ENCODE data around the gene ATG4B.
"Not testable (repeated sequence)": the region's sequence is repeated elsewhere in the genome, so short reads cannot be mapped to it uniquely, and the experiment has no call there.

The ATG4B gene

GRCh38 chr2:241637018-241637794 is at the start of gene ATG4B, which contains the start of gene THAP4:
ATG4B (plus strand) TSS chr2:241637693; CDS start chr2:241637715, 22 bp downstream.
THAP4 (minus strand) TSS chr2:241637158; CDS start chr2:241637017, 141 bp downstream.
- peak; percentile 61 for DNase-seq

GRCh38 chr2:241589863-241590262 is 47.6 kb upstream of the ATG4B start:
- not testable (repeated sequence) for DNase-seq

- not testable (repeated sequence) for DNase-seq
Measured at GRCh38 chr2:241590496-241591455, 46.7 kb upstream of the ATG4B start.

GRCh38 chr2:241592126-241592845 is 45.2 kb upstream of the ATG4B start:
- no peak for DNase-seq

DNA sequence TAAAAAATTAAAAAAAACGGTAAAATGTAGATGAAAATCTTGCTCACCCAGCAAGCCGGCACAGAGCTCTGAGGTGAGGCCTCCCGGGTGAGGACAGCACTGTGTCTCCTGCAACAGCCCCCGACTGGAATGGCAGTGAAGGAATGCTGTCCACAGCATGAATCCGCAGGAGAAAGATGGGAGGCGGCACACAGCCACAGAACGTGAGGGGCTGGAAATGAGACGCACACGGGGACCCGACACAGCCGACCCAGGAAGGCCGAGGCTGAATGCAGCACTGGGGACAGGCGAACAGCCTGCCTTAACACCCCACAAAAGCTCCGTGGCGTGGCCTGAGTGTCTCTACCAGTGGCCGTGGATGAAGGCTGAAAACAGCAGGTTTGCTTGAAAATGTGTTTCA is 44.2 kb upstream of the ATG4B start:
- no peak for DNase-seq

DNA sequence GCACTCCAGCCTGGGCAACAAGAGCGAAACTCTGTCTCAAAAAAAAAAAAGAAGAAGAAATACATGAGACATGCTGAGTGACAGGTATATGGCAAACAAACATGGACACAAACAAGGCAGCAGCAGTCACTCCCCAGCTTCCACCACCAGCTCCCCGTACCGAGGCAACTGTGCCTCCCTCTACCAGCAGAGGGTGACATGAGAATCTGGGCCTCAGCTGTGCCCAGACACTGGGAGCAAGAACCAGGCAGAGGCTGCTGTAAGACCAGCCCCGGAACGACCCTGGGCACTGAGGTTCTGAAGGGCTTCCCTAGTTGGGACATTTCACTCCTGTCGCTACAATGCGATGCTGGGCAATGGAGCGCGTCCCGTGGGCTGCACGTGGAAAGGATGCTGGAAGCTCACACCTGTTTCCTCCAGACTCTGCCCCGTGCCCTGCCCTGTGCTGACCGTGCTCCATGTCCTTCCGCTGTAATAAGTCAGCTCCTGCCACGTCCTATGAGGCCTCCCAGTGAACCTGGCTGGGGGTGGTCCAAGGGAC is 41.8 kb upstream of the ATG4B start:
- no peak for DNase-seq

GRCh38 chr2:241597561-241597960 is 39.9 kb upstream of the ATG4B start:
- DNase-seq: no peak

DNA sequence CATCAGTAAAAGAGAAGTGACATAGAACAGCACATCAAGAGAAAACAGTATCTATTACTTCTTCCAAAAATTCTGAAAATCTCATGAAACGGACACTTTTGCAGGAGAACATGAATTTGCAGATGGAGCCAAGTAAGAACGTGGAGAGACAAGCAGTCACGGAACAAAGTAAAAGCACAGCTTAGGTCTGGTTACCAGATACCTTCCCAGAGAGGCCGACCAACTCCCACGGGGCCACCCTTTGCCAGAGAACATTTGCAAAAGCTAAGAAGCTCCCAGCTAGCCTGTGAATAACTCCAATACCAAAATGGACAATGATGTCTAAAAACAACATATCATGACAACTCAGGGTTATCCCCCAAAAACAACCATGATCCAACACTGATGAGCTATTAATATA is 39.4 kb upstream of the ATG4B start:
- peak; percentile 49 for DNase-seq

GRCh38 chr2:241598487-241598886 is 39.0 kb upstream of the ATG4B start:
- peak; percentile 23 for DNase-seq

DNA sequence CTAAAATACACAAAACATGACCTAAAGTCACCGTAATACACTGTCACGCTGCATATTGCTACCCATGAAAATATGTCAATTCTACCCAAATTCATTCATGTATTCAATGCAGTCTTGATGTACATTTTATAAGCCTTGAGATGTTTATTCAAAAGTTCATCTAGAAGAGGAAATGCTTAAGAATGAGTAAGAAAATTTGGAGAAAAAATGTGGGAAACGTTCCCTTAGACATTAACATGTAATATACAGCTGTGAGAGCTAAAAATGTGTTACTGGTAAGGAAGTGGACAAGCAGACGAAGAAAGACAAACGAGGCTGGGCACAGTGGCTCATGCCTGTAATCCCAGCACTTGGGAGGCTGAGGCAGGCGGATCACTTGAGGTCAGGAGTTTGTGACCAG is 37.9 kb upstream of the ATG4B start:
- DNase-seq: no peak

DNA sequence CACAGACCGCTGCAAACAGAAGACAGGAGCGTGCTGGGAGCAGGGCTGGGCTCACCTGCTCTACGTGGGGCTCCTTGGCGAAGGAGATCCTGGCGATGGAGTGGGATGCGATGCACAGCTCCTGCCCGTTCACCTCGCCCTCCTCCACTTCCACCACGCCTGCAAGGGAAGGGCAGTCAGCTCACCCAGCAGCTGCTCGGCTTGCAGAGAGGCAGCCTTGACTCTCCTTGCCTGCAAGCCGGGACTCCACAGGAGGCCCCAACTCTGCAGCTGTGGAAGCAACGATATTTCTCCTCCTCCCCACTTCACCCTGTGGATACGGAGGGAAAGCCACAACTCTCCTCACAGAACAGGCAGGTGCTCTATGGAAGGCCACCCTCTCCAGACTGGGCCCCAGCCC is 35.7 kb upstream of the ATG4B start:
- no peak for DNase-seq

- no peak for DNase-seq
Measured at GRCh38 chr2:241602720-241603119, 34.8 kb upstream of the ATG4B start.

- DNase-seq: no peak
Measured at GRCh38 chr2:241603686-241604085, 33.8 kb upstream of the ATG4B start.

DNA sequence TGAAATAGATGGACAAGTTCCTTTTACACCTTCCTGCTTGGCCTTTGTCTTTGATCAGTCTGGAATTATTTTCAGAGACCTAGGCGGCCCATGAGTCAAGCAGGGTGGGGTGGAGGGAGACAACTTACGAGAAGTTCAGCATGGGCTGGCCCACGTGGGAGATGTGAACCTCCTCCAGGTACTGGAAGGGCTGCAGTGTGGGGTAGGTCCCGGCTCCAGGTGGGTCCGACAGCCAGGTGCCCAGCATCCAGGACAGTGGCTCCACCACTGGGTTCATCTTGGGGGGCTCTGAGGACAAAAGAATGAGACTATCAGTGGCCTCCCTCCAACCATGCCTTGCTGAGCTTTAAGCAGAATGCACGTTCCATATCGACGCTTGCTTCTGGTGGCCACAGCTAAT is 31.3 kb upstream of the ATG4B start:
- no peak for DNase-seq

DNA sequence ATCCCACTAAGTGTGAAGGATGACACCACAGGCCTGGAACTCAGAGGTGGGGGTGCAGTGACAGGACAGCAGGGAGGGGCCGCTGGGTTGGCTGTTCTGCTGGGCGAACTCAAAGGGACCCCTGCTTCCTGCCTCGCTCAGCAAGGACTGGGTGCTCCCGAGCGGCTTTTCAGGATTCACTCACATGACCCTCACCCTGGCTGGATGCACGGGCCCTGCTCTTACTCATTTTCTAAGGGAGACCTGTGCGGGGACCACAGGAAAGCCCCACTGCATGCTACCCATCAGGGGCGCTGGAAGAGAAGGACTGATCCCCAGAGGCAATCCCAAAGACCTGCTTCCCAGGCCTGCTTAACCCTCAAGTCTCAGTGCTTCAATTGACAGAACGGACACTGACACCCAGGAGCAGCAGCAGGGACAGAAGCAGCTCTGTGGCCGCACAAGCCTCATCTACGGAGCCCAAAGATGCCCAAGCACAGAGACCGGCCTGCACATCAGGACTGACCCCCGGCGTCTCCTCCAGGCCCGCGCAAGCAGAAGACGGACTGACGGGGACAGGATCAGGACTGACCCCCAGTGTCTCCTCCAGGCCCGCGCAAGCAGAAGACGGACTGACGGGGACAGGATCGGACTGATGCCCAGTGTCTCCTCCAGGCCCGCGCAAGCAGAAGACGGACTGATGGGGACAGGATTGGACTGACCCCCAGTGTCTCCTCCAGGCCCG is 30.2 kb upstream of the ATG4B start:
- DNase-seq: no peak

DNA sequence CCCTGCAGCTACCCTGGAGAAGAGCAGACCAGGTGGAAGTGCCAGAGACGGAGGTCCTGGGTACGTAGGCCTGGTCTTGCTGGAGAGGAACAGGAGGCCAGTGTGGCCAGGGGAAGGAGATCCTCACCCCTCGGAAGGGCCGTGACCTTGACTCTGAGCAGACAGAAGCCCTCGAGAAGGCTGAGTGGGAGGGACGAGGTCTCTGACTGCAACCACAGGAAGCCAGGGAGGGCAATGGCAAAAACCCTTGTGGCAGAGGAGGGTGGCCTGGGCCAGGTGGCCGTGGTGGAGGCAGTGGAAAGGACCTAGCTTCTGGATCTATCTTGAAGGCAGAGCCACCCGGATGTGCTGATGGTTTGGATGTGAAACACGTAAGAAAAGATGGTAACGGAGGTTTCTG is 28.6 kb upstream of the ATG4B start:
- DNase-seq: no peak

- peak; percentile 73 for DNase-seq
Measured at GRCh38 chr2:241609859-241610793, 27.4 kb upstream of the ATG4B start.

- DNase-seq: no peak
Measured at GRCh38 chr2:241611062-241611461, 26.4 kb upstream of the ATG4B start.

GRCh38 chr2:241612156-241613016 is 25.1 kb upstream of the ATG4B start:
- DNase-seq: peak; percentile 36
